HFFc6 (cell line): Measurements from ENCODE around the gene FANCB. TPM values are rescaled to one million over a fixed set of nuclear protein-coding genes. Genes with fewer than 3 reads are reported as not detected.

Experiments used
- DNase-seq: peaks from one replicate; pipeline ENCODE4 v3.0.0-alpha.2; 2018
- H3K27ac Mint-ChIP-seq: 2 replicates; pipeline ENCODE4 v1.8.0; 2020; ENCODE audit warnings: mild to moderate bottlenecking, mixed read lengths
- H3K27me3 Mint-ChIP-seq: 2 replicates; pipeline ENCODE4 v1.8.0; 2021; ENCODE audit warnings: mild to moderate bottlenecking, moderate library complexity, mixed read lengths; ENCODE audit not compliant: insufficient read depth
- H3K36me3 Mint-ChIP-seq: 2 replicates; pipeline ENCODE4 v1.8.0; 2021; ENCODE audit warnings: low read depth, mixed read lengths
- H3K4me1 Mint-ChIP-seq: 2 replicates; pipeline ENCODE4 v1.8.0; 2020; ENCODE audit warnings: low read depth, mixed read lengths
- H3K4me3 Mint-ChIP-seq: 2 replicates; pipeline ENCODE4 v1.8.0; 2020; ENCODE audit warnings: mild to moderate bottlenecking, moderate library complexity, mixed read lengths
- H3K9me3 Mint-ChIP-seq: 2 replicates; pipeline ENCODE4 v1.8.0; 2020; ENCODE audit warnings: mild to moderate bottlenecking, mixed read lengths
- CTCF ChIP-seq: fragments of 200-600 bp; sonication (generic); IDR thresholded peaks from 2 replicates; pipeline ENCODE4 v1.5.0; 2021; ENCODE audit warnings: antibody characterized with exemption, mild to moderate bottlenecking
- total RNA-seq, 6 experiments: library from RNA; stranded (reverse); fragmentation: NEBNext Ultra II Directional; extraction: Animal tissue kit (Norgen Biotek cat#: 25700); gene quantifications; 2 replicates in 1 of 6; 3 replicates in 5 of 6; pipeline ENCODE4 v1.2.3, GENCODE V29; 2021

FANCB gene
- total RNA-seq, 6 experiments from 2014 or later, result 6.6 to 10.0 (median 8.7) TPM

GRCh38 chrX:14837155-14837554, 35.7 kb downstream of the FANCB start:
- H3K27ac Mint-ChIP-seq, result no peak overlapping the region
- H3K27me3 Mint-ChIP-seq, result no peaks in the 10 kb centered on the region; the same call in 1 of the 2 replicates
- no peak overlapping the region for H3K4me3 Mint-ChIP-seq
- no peak for DNase-seq
- TF ChIP-seq CTCF, result no peak
- H3K9me3 Mint-ChIP-seq, result no peaks in the 10 kb centered on the region
- peaks cover 47% of the 10 kb centered on the region for H3K4me1 Mint-ChIP-seq
- peaks cover 26% of the 10 kb centered on the region for H3K36me3 Mint-ChIP-seq

- H3K4me1 Mint-ChIP-seq, result peaks cover 34% of the 10 kb centered on the region
- H3K27me3 Mint-ChIP-seq, result no peaks in the 10 kb centered on the region
- peak overlapping the region; percentile 73 for H3K27ac Mint-ChIP-seq
- no peak for DNase-seq
- peaks cover 47% of the 10 kb centered on the region for H3K36me3 Mint-ChIP-seq
- H3K9me3 Mint-ChIP-seq, result peaks cover 5% of the 10 kb centered on the region
- H3K4me3 Mint-ChIP-seq, result no peak overlapping the region
- no peak for TF ChIP-seq CTCF
Measured at GRCh38 chrX:14832586-14832985, 40.3 kb downstream of the FANCB start.

GRCh38 chrX:14832151-14832550, 40.7 kb downstream of the FANCB start:
- H3K36me3 Mint-ChIP-seq, result peaks cover 47% of the 10 kb centered on the region
- TF ChIP-seq CTCF, result no peak
- peaks cover 5% of the 10 kb centered on the region for H3K9me3 Mint-ChIP-seq

GRCh38 chrX:14829643-14830042, 43.2 kb downstream of the FANCB start:
- no peak for TF ChIP-seq CTCF

More at GRCh38 chrX:14832151-14832550, 40.7 kb downstream of the FANCB start:
- peak; percentile 15 for DNase-seq
- Mint-ChIP-seq H3K27me3 (no peaks in the 10 kb centered on the region), H3K4me1 (peaks cover 34% of the 10 kb centered on the region), H3K4me3 (no peak overlapping the region), H3K27ac (peak overlapping the region; percentile 73)

GRCh38 chrX:14826319-14826718, 46.5 kb downstream of the FANCB start:
- H3K9me3 Mint-ChIP-seq, result peaks cover 5% of the 10 kb centered on the region
- TF ChIP-seq CTCF, result no peak
- peaks cover 15% of the 10 kb centered on the region for H3K4me1 Mint-ChIP-seq
- no peaks in the 10 kb centered on the region for H3K27me3 Mint-ChIP-seq
- no peak overlapping the region for H3K27ac Mint-ChIP-seq
- DNase-seq, result no peak
- peaks cover 19% of the 10 kb centered on the region for H3K36me3 Mint-ChIP-seq
- no peak overlapping the region for H3K4me3 Mint-ChIP-seq

More at GRCh38 chrX:14829643-14830042, 43.2 kb downstream of the FANCB start:
- Mint-ChIP-seq H3K4me1 (peaks cover 44% of the 10 kb centered on the region), H3K36me3 (peaks cover 31% of the 10 kb centered on the region), H3K27me3 (no peaks in the 10 kb centered on the region), H3K4me3 (no peak overlapping the region), H3K27ac (no peak overlapping the region), H3K9me3 (peaks cover 5% of the 10 kb centered on the region)
- DNase-seq, result no peak

GRCh38 chrX:14825851-14826250, 47.0 kb downstream of the FANCB start:
- Mint-ChIP-seq H3K27ac (no peak overlapping the region; the same call in 1 of the 2 replicates), H3K9me3 (peaks cover 5% of the 10 kb centered on the region), H3K4me1 (peaks cover 15% of the 10 kb centered on the region), H3K36me3 (peaks cover 16% of the 10 kb centered on the region), H3K4me3 (no peak overlapping the region), H3K27me3 (no peaks in the 10 kb centered on the region)
- no peak for TF ChIP-seq CTCF
- DNase-seq, result no peak
